Gastroesophageal sphincter (tissue), 3 donors: ENCODE data around the gene NGLY1.

Experiments
- POLR2A ChIP-seq, 2 donors: fragments of 450-650 bp; IDR thresholded peaks; one replicate each; pipeline ENCODE4 v1.6.1; 2017; ENCODE audit warnings: antibody characterized with exemption in 2 of 2, mild to moderate bottlenecking in 2 of 2, moderate library complexity in 1 of 2
- TF ChIP-seq, protein P1 (sequence below), 4 experiments: fragments of 200-600 bp in 2 of 4; fragments of 450-650 bp in 2 of 4; sonication (generic) in 1 of 4; IDR thresholded peaks; one replicate each; pipeline ENCODE4 v1.5.1; 2017 to 2019; ENCODE audit warnings: antibody characterized with exemption in 4 of 4, mild to moderate bottlenecking in 2 of 4, moderate library complexity in 2 of 4

DNA sequence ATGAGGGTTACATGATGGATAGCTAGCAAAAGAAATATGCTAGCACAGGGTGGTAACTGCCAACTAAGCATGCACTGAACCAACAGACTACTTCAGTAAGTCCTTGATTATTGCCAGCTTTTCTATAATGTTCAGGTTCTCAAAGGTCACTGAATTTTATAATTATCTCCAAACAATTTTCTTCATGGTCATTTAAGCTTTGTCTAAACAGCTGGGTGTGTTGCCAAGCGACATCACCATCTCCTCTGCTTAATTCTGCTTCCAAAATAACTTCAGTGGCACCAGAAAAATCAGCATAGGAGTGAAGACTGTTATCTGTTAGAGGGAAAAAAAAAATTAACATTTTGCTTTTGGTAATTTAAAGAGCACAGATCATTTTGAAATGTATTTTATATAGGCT, 63.9 kb downstream of the NGLY1 start:
- TF ChIP-seq, protein P1, sequence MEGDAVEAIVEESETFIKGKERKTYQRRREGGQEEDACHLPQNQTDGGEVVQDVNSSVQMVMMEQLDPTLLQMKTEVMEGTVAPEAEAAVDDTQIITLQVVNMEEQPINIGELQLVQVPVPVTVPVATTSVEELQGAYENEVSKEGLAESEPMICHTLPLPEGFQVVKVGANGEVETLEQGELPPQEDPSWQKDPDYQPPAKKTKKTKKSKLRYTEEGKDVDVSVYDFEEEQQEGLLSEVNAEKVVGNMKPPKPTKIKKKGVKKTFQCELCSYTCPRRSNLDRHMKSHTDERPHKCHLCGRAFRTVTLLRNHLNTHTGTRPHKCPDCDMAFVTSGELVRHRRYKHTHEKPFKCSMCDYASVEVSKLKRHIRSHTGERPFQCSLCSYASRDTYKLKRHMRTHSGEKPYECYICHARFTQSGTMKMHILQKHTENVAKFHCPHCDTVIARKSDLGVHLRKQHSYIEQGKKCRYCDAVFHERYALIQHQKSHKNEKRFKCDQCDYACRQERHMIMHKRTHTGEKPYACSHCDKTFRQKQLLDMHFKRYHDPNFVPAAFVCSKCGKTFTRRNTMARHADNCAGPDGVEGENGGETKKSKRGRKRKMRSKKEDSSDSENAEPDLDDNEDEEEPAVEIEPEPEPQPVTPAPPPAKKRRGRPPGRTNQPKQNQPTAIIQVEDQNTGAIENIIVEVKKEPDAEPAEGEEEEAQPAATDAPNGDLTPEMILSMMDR (IDR thresholded peaks at IDR 0.05), result no peak
- TF ChIP-seq POLR2A (IDR thresholded peaks at IDR 0.05), result no peak
